ENCODE results near the gene CRYGS.

DNA sequence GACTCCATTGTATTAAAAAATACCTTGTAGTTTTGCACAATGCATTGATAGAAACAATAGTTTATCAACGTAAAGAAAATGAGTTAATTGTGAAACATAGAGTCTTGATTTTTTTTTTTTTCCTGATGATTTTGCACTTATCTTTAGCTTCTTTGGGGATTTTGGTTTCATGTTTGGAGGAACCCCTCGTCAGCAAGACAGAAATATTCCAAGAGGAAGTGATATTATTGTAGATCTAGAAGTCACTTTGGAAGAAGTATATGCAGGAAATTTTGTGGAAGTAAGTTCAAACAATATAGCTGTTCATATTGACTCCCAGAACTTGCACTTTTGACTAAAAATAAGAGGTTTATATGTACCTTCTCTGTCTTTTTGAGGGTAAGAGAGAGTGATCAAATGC, 33.3 kb upstream of the CRYGS start:
- TF ChIP-seq POLR2A (IDR thresholded peaks at IDR 0.05) = no peak
- TF ChIP-seq, protein P1, sequence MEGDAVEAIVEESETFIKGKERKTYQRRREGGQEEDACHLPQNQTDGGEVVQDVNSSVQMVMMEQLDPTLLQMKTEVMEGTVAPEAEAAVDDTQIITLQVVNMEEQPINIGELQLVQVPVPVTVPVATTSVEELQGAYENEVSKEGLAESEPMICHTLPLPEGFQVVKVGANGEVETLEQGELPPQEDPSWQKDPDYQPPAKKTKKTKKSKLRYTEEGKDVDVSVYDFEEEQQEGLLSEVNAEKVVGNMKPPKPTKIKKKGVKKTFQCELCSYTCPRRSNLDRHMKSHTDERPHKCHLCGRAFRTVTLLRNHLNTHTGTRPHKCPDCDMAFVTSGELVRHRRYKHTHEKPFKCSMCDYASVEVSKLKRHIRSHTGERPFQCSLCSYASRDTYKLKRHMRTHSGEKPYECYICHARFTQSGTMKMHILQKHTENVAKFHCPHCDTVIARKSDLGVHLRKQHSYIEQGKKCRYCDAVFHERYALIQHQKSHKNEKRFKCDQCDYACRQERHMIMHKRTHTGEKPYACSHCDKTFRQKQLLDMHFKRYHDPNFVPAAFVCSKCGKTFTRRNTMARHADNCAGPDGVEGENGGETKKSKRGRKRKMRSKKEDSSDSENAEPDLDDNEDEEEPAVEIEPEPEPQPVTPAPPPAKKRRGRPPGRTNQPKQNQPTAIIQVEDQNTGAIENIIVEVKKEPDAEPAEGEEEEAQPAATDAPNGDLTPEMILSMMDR (IDR thresholded peaks at IDR 0.05) = no peak

Data from heart left ventricle (tissue), 13 donors.